Right lobe of liver (tissue), 4 donors: Measurements from ENCODE around the gene ARMH4.

Source experiments
- CTCF ChIP-seq, 4 donors: fragments of 200-600 bp in 3 of 4; fragments of 450-650 bp in 1 of 4; IDR thresholded peaks; one replicate each; pipeline versions ENCODE4 v1.5.1 to v1.8.0; 2016 to 2022; ENCODE audit warnings: antibody characterized with exemption in 4 of 4, mild to moderate bottlenecking in 2 of 4
- POLR2A ChIP-seq: fragments of 450-650 bp; IDR thresholded peaks from one replicate; pipeline ENCODE4 v1.6.1; 2017; ENCODE audit warnings: antibody characterized with exemption, mild to moderate bottlenecking
- donor health status: DM: no; HTN: no; CAD: no.
- donor health status: DM: no; HTN: no; CAD: no.
- donor health status: DM: no; HTN: yes; CAD: no.

- TF ChIP-seq POLR2A (no peak), CTCF (IDR thresholded peaks at IDR 0.05) (no peak)
Measured at GRCh38 chr14:57957441-57957840, 194.6 kb downstream of the ARMH4 start.
